Calu3 (cell line): ENCODE measurements around the gene ARFGAP2. TPM values are rescaled to one million over a fixed set of nuclear protein-coding genes. Genes with fewer than 3 reads are reported as not detected.

ENCODE experiments used
- BruUV-seq: library from RNA; stranded (reverse); fragments of 400-500 nt; replicated peaks from 2 replicates; lab custom pipeline; 2021; lab: Mats Ljungman, UMichigan
- CTCF ChIA-PET: fragments of 300-600 bp; sonication (Branson Sonifier 250); formaldehyde crosslinking; loops from one replicate; lab custom pipeline; 2022; ENCODE audit warnings: antibody characterized with exemption; lab: Charles Lee
- DNase-seq: peaks from one replicate; pipeline ENCODE4 v3.0.0; 2022
- H3K27ac Mint-ChIP-seq: one replicate; pipeline ENCODE4 v1.8.0; 2022; ENCODE audit warnings: mixed read lengths; ENCODE audit not compliant: unreplicated experiment
- H3K27me3 Mint-ChIP-seq: one replicate; pipeline ENCODE4 v1.8.0; 2022; ENCODE audit warnings: mixed read lengths; ENCODE audit not compliant: unreplicated experiment
- H3K36me3 Mint-ChIP-seq: one replicate; pipeline ENCODE4 v1.8.0; 2022; ENCODE audit warnings: mild to moderate bottlenecking, moderate library complexity, mixed read lengths; ENCODE audit not compliant: insufficient read depth, unreplicated experiment
- H3K4me1 Mint-ChIP-seq: one replicate; pipeline ENCODE4 v1.8.0; 2022; ENCODE audit warnings: mild to moderate bottlenecking, low read depth, mixed read lengths; ENCODE audit not compliant: unreplicated experiment
- H3K4me3 Mint-ChIP-seq: one replicate; pipeline ENCODE4 v1.8.0; 2022; ENCODE audit warnings: mild to moderate bottlenecking, low read depth, moderate library complexity, mixed read lengths; ENCODE audit not compliant: unreplicated experiment
- H3K9me3 Mint-ChIP-seq: one replicate; pipeline ENCODE4 v1.8.0; 2022; ENCODE audit warnings: low read depth, mixed read lengths; ENCODE audit not compliant: unreplicated experiment
- intact Hi-C: fragments of 100-400 bp; cut with micrococcal nuclease; formaldehyde crosslinking; loops from one replicate; pipeline ENCODE4 v1.10.0; 2022; ENCODE audit not compliant: unreplicated experiment
- total RNA-seq: library from RNA; stranded (reverse); gene quantifications from 2 replicates; pipeline ENCODE4 v1.2.3, GENCODE V29; 2022
- TF ChIP-seq, protein P1 (sequence below): fragments of 200-600 bp; IDR thresholded peaks from one replicate; pipeline ENCODE4 v1.8.0; 2022; ENCODE audit warnings: antibody characterized with exemption; ENCODE audit not compliant: unreplicated experiment

Gene ARFGAP2
- total RNA-seq, 1 experiment from 2014 or later: 108 TPM

GRCh38 chr11:47132490-47132889 lies 44.2 kb downstream of the ARFGAP2 start:
- H3K27ac Mint-ChIP-seq: no peak overlapping the region
- H3K36me3 Mint-ChIP-seq: no peaks in the 10 kb centered on the region
- no TSS peak for BruUV-seq
- intact Hi-C loops: no loop called here
- TF ChIP-seq, protein P1, sequence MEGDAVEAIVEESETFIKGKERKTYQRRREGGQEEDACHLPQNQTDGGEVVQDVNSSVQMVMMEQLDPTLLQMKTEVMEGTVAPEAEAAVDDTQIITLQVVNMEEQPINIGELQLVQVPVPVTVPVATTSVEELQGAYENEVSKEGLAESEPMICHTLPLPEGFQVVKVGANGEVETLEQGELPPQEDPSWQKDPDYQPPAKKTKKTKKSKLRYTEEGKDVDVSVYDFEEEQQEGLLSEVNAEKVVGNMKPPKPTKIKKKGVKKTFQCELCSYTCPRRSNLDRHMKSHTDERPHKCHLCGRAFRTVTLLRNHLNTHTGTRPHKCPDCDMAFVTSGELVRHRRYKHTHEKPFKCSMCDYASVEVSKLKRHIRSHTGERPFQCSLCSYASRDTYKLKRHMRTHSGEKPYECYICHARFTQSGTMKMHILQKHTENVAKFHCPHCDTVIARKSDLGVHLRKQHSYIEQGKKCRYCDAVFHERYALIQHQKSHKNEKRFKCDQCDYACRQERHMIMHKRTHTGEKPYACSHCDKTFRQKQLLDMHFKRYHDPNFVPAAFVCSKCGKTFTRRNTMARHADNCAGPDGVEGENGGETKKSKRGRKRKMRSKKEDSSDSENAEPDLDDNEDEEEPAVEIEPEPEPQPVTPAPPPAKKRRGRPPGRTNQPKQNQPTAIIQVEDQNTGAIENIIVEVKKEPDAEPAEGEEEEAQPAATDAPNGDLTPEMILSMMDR: no peak
- no peaks in the 10 kb centered on the region for H3K9me3 Mint-ChIP-seq
- no peak overlapping the region for H3K4me3 Mint-ChIP-seq
- peaks cover 7% of the 10 kb centered on the region for H3K27me3 Mint-ChIP-seq
- CTCF ChIA-PET: interaction anchor here (0.7 kb wide), 1 partner anchor 11 kb away, joined by 4 read pairs; no protein-coding TSS in a partner anchor
- no peak for DNase-seq
- H3K4me1 Mint-ChIP-seq: no peaks in the 10 kb centered on the region

GRCh38 chr11:47131136-47131535 lies 45.5 kb downstream of the ARFGAP2 start:
- no TSS peak for BruUV-seq
- H3K4me1 Mint-ChIP-seq: no peaks in the 10 kb centered on the region
- H3K4me3 Mint-ChIP-seq: no peak overlapping the region
- TF ChIP-seq, protein P1: no peak
- no peaks in the 10 kb centered on the region for H3K36me3 Mint-ChIP-seq
- no peak for DNase-seq
- H3K27ac Mint-ChIP-seq: no peak overlapping the region
- no peaks in the 10 kb centered on the region for H3K9me3 Mint-ChIP-seq
- no peaks in the 10 kb centered on the region for H3K27me3 Mint-ChIP-seq
- CTCF ChIA-PET: interaction anchor here (0.6 kb wide), 1 partner anchor 20 kb away, joined by 3 read pairs; no protein-coding TSS in a partner anchor
- intact Hi-C loops: no loop called here

DNA sequence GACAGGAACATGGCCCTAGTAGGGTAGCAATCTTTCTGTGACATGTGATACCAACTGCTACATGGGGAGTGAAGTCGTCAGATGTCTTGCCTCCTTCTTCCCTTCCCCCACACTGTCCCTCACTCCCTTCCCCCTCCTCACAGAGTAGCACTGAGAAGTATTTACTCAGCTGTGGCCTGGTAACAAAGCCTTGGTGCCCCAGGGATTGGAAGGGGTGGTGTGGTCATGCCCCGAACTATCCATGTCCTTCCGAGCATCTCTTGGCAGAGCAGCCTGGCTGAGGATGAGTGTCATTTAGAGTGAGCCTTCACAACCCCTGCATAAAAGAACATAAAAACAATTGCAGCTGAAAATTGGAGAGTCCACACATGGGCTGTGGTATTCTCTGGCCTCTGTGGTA lies 46.1 kb downstream of the ARFGAP2 start:
- DNase-seq: no peak
- TF ChIP-seq, protein P1: no peak
- Mint-ChIP-seq H3K27ac (no peak overlapping the region), H3K9me3 (no peaks in the 10 kb centered on the region), H3K36me3 (no peaks in the 10 kb centered on the region), H3K27me3 (no peaks in the 10 kb centered on the region), H3K4me1 (no peaks in the 10 kb centered on the region), H3K4me3 (no peak overlapping the region)
- CTCF ChIA-PET: no interaction called here
- BruUV-seq: no TSS peak
- intact Hi-C loops: no loop called here

GRCh38 chr11:47127213-47127612 lies 49.5 kb downstream of the ARFGAP2 start:
- H3K36me3 Mint-ChIP-seq: no peaks in the 10 kb centered on the region
- BruUV-seq: no TSS peak
- no peaks in the 10 kb centered on the region for H3K27me3 Mint-ChIP-seq
- intact Hi-C loops: no loop called here
- DNase-seq: no peak
- CTCF ChIA-PET: no interaction called here
- TF ChIP-seq, protein P1: no peak
- no peaks in the 10 kb centered on the region for H3K9me3 Mint-ChIP-seq
- no peak overlapping the region for H3K27ac Mint-ChIP-seq
- H3K4me1 Mint-ChIP-seq: no peaks in the 10 kb centered on the region
- no peak overlapping the region for H3K4me3 Mint-ChIP-seq
